Mucosa of rectum (tissue), 2 donors: ENCODE data around the gene IL16.

Source experiments
- H3K27ac ChIP-seq, 2 donors: one replicate each; pipeline ENCODE4 v1.7.0; 2013; ENCODE audit warnings: inconsistent platforms in 2 of 2, low read depth in 2 of 2, low read length in 2 of 2
- H3K27me3 ChIP-seq, 2 donors: one replicate each; pipeline ENCODE4 v1.7.0; 2013; ENCODE audit warnings: low read length in 2 of 2; ENCODE audit not compliant: control insufficient read depth in 2 of 2, insufficient read depth in 2 of 2
- H3K36me3 ChIP-seq, 2 donors: one replicate each; pipeline ENCODE4 v1.7.0; 2013; ENCODE audit warnings: low read length in 2 of 2; ENCODE audit not compliant: control insufficient read depth in 2 of 2, insufficient read depth in 2 of 2
- H3K4me1 ChIP-seq, 2 donors: one replicate each; pipeline ENCODE4 v1.7.0; 2013; ENCODE audit warnings: low read length in 2 of 2, mild to moderate bottlenecking in 1 of 2; ENCODE audit not compliant: control insufficient read depth in 2 of 2, insufficient read depth in 2 of 2
- H3K4me3 ChIP-seq, 2 donors: one replicate each; pipeline ENCODE4 v1.7.0; 2013; ENCODE audit warnings: low read length in 2 of 2
- H3K9ac ChIP-seq, 2 donors: one replicate each; pipeline ENCODE4 v1.7.0; 2013; ENCODE audit warnings: low read length in 2 of 2, low read depth in 1 of 2, mild to moderate bottlenecking in 1 of 2
- H3K9me3 ChIP-seq, 2 donors: one replicate each; pipeline ENCODE4 v1.7.0; 2013; ENCODE audit warnings: low read length in 2 of 2; ENCODE audit not compliant: control insufficient read depth in 2 of 2
- donor health status: healthy.
- donor health status: Normal muscosa, but diverticular disease.

Gene IL16

DNA sequence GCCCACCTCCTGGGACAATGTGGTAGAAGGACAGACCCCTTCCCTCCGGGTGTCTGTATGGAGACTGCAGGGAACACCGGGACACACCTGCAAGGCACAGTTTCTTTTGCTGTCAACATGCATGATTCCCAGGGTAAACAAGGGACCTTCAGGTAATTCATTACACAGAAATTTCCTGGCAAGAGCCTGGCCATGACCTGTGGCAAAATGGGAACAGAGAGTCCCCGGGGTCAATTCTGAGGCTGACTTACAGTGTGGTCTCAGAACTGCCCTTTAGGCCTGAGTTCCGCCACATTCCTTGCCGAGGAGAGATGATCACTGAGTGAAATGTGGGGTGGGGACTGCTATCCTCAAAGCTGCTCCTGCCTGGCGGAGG lies 121.0 kb downstream of the IL16 start:
- no peaks in the 10 kb centered on the region for H3K9me3 ChIP-seq
- H3K4me3 ChIP-seq = no peak overlapping the region
- peaks cover 63 to 69% of the 10 kb centered on the region in 2 donors for H3K36me3 ChIP-seq
- H3K27me3 ChIP-seq = no peaks in the 10 kb centered on the region
- peaks cover 11 to 15% of the 10 kb centered on the region in 2 donors for H3K4me1 ChIP-seq
- H3K9ac ChIP-seq = no peak overlapping the region
- H3K27ac ChIP-seq = no peak overlapping the region

DNA sequence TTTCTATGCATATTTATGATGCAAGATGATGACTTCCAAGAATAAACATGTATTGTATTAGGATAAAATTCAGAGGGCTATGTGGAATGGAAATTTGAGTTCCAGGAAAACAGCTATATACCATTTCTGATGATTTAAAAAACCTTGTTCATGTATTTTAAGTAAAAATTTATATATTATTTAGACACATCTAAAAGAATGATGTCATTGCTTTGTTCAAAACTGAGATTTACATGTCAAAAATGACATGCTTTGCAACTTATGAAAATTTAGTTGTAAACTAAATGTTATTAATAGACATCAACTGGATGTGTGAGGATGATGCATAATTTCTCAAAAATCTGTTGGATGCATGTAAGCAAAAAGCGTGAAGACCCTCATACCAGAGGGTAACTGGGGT lies 125.0 kb downstream of the IL16 start:
- H3K4me1 ChIP-seq = peaks cover 10 to 13% of the 10 kb centered on the region in 2 donors
- no peaks in the 10 kb centered on the region for H3K9me3 ChIP-seq
- H3K27me3 ChIP-seq = no peaks in the 10 kb centered on the region
- peaks cover 35 to 39% of the 10 kb centered on the region in 2 donors for H3K36me3 ChIP-seq
- no peak overlapping the region for H3K27ac ChIP-seq
- H3K4me3 ChIP-seq = no peak overlapping the region
- peak overlapping the region in 1 of 2 donors; percentile 8 for H3K9ac ChIP-seq

DNA sequence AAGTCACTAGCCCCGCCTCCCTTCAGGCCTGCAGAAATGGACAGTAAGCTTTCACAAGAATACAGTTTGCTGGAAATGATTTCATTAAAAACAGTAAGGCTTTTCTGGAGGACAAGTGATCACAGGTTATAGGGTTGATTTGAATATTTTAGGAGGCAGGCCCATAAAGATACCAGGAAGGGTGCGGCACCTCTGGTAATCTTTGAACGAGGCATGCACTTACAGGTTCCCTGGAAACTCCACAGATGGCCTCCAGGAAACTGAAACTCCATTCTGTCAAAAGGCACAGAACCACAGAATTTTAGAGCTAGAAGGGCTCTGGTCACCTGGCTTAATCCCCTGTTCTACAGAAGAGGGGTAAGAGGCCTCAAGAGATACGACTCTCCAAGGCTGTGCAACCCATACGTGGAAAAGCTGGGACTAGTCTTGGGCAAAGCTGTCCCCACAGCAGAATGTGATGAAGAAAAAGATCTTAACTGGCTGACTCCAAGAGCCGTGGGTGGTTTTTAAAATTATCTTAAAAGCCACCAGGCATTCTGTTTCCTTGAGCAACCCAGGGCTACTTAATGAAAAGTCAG lies 126.1 kb downstream of the IL16 start:
- Histone ChIP-seq H3K27me3 (no peaks in the 10 kb centered on the region), H3K9ac (peak overlapping the region; percentile 64 to 98), H3K36me3 (peaks cover 27 to 29% of the 10 kb centered on the region in 2 donors), H3K27ac (peak overlapping the region; percentile 68 to 69), H3K4me3 (peak overlapping the region; percentile 44 to 93), H3K9me3 (no peaks in the 10 kb centered on the region), H3K4me1 (peaks cover 10 to 13% of the 10 kb centered on the region in 2 donors)

DNA sequence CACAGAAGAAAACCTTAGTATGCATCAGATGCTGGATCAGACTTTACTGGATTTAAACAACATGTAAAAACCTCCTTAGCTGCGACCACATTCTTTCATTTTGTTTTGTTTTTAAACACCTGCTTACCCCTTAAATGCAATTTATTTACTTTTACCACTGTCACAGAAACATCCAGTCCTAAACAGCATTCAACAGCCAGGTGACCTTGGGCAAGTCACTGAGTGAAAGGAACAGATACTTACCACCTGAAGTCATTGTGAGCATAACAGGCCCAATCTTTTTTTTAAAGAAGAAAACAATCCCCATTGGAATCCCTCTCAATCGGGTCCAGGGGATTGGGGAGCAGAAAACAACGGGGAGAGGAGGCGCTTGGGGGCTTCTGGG lies 126.9 kb downstream of the IL16 start:
- no peaks in the 10 kb centered on the region for H3K27me3 ChIP-seq
- H3K4me1 ChIP-seq = peaks cover 10 to 13% of the 10 kb centered on the region in 2 donors
- H3K9me3 ChIP-seq = no peaks in the 10 kb centered on the region
- H3K4me3 ChIP-seq = peak overlapping the region; percentile 93 to 96
- H3K9ac ChIP-seq = peak overlapping the region; percentile 94 to 98
- peak overlapping the region; percentile 68 to 69 for H3K27ac ChIP-seq
- H3K36me3 ChIP-seq = peaks cover 19 to 21% of the 10 kb centered on the region in 2 donors

DNA sequence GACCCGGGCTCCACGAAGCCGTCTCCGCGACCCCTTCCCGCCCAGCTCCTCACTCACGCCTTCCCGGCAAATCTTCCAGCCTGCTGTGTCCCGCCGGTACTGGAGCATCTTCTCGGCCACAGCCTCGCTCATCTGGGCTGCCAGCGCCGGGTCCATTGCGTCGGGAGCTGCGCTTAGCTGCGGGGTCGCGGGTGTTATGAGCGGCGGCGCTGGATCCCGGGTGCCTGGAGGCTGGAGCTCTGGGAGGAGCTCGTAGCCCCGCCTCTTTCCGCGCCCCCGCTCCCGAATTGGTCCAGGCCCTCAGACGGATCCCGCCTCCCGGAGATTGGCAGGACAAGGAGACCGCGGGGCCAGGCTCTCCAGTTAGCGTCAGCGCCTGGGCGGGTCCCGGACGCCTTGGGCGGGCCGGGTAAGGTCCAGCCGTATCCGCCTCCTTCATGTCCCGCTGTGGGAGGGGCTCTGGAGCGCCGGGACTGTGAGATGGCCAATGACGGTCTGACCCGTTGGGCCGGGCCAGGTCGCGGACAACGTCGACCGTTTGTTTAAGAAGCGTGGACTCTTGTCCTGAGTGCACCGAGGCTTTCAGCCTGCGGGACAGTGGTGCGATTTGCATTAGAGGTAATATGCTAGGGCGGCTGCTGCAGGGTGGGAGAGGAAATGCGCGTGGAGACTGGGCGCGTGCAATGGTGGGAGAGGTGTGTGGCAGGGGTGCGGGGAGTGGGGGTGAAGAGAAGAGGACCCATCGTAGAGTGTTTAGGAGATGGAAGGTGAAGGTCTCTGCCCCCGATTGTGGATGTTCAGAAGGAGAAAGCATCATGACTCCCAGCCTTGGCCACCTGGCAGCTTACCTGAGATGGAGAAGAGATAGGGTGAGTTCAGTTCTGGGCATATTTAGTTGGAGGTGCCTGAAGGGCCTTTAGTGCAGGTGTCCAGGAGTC lies 127.5 kb downstream of the IL16 start, which contains the start of gene STARD5:
TSS of gene STARD5 (minus strand) at position 198 of the 938 bp plus-strand sequence. CDS start at position 156, 42 bp downstream.
- Histone ChIP-seq H3K9ac (peak within 1 kb of the TSS; percentile 94 to 98), H3K27me3 (no peaks in the 10 kb centered on the region), H3K9me3 (no peaks in the 10 kb centered on the region), H3K36me3 (peaks cover 13 to 15% of the 10 kb centered on the region in 2 donors), H3K4me3 (peak within 1 kb of the TSS; percentile 93 to 96), H3K4me1 (peaks cover 10 to 13% of the 10 kb centered on the region in 2 donors), H3K27ac (peak within 1 kb of the TSS; percentile 68 to 69)

DNA sequence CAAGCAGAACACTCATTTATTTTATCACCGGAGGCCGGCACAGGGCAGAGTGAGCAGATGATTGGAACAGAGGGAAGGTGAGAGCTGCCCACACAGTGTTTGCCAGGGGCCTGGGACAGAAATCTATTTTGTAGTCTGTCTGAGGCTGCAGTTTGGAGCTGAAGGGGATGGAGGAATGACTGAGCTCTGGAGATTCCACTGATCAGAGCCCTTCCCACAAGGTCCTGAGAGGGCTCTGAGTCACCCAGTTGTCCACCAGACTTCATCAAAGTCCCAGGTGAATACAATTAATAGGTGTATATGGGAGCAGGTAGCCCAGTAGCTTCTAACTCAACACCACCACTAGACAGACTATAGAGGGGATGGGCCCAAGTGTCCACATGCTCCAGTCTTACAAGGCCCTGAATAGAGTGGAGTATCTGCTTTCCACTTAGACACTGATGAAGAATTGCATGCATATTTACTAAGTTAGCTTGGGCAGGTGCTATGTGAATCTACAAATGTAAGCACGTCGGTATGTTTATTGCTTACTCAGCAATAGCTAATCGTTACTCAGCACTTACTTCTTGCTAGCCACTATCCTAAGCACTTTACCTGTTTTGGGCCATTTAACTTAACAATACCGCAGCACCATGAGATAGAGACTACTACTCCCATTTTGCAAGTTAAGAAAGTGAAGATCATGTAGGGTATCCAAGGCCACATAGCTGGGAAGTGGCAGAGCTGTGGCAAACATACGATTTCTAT lies 130.0 kb downstream of the IL16 start:
- H3K27me3 ChIP-seq = no peaks in the 10 kb centered on the region
- H3K4me3 ChIP-seq = no peak overlapping the region
- H3K9ac ChIP-seq = no peak overlapping the region
- no peaks in the 10 kb centered on the region for H3K9me3 ChIP-seq
- H3K27ac ChIP-seq = peak overlapping the region in 1 of 2 donors; percentile 13
- peaks cover 10 to 13% of the 10 kb centered on the region in 2 donors for H3K4me1 ChIP-seq
- H3K36me3 ChIP-seq = no peaks in the 10 kb centered on the region

DNA sequence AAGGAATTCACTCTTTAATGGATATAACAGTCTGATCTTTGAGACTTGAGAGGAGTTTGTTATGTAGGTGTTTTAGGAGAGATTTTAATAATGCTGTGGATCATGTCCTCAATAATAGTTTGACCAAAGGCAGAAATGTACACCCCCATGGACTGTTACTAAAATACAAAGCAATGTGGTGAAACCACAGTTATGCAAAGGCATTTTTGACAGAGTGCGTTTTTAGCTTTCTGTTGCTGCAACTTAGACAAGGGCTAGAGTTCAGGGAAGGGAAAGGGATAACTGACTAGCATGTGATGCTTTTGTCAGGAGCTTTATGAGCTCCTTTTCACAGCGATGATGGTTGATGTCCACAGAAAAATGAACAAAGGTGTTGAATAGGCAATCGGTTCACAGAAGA lies 130.8 kb downstream of the IL16 start:
- H3K27me3 ChIP-seq = no peaks in the 10 kb centered on the region
- no peak overlapping the region for H3K4me3 ChIP-seq
- no peaks in the 10 kb centered on the region for H3K36me3 ChIP-seq
- peaks cover 5 to 6% of the 10 kb centered on the region in 2 donors for H3K4me1 ChIP-seq
- H3K9ac ChIP-seq = no peak overlapping the region
- H3K9me3 ChIP-seq = no peaks in the 10 kb centered on the region
- no peak overlapping the region for H3K27ac ChIP-seq

DNA sequence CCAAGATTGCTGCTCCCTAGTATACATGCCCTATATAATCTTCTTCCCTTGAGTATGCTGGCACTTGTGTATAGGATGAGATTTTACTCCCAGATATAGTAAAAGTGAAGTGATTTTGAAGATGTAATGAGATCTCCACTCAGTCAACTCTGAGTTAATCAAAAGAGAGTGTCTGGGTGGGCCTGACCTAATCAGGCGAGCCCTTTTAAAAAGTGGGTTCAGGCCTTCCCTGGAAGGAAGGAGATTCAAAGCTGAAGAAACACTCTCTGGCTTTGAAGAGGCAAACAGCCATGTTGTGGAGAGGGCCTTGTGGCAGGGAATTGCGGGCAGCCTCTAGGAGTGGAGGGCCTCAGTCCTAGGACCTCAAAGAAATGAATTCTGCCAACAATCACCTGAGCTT lies 132.8 kb downstream of the IL16 start:
- Histone ChIP-seq H3K27ac (no peak overlapping the region), H3K9me3 (no peaks in the 10 kb centered on the region), H3K27me3 (no peaks in the 10 kb centered on the region), H3K9ac (no peak overlapping the region), H3K4me3 (no peak overlapping the region), H3K36me3 (no peaks in the 10 kb centered on the region), H3K4me1 (peaks cover 4 to 5% of the 10 kb centered on the region in 2 donors)

DNA sequence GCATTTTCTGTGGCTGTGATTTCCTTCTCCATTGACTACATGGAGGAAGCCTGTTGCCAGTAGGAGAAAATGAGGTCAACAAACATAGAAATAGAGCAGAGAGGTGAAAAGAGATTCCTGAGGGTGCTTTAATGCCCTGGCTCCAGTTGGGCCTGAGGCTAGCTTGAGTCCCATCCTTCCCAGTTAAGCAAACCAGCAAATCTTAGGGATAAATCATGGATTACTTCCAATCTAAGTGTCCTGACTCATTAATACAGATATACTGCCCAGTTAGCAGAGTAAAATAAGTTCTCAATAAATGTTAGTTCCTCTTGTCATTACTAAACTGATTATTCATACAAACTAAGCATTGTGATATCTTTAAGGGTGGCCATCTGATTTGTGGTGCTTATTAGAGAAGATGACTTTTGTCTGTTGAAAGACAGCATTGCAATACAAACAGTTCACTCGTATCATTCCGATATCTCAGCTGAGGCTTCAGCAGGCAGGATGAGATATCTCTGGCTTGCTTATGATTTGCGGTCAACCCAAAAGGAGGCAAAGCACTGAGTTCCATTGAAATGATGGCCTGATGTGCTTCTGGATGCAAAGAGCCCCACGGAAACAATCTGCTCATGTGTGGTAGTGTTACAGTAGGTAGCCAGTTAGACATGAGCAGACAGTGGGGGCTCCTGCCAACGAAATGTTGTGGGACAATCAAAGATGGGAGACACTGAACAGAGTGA lies 133.8 kb downstream of the IL16 start:
- Histone ChIP-seq H3K36me3 (no peaks in the 10 kb centered on the region), H3K4me1 (no peaks in the 10 kb centered on the region), H3K9me3 (no peaks in the 10 kb centered on the region), H3K27ac (no peak overlapping the region), H3K4me3 (no peak overlapping the region), H3K27me3 (no peaks in the 10 kb centered on the region), H3K9ac (no peak overlapping the region)
